Measurements from ENCODE around the gene LIFR.

GRCh38 chr5:38455796-38456330 is 100.6 kb downstream of the LIFR start:
- TF ChIP-seq CTCF (IDR thresholded peaks at IDR 0.05) (no peak), POLR2AphosphoS5 (IDR thresholded peaks at IDR 0.05) (no peak), EP300 (IDR thresholded peaks at IDR 0.05) (no peak), POLR2A (IDR thresholded peaks at IDR 0.05) (no peak)

Data from suprapubic skin (tissue), 4 donors.